ENCODE measurements around the gene TCF4. TPM values are rescaled to one million over a fixed set of nuclear protein-coding genes. Genes with fewer than 3 reads are reported as not detected.

TCF4 gene
- total RNA-seq, 1 experiment from 2014 or later, result 0.42 TPM

DNA sequence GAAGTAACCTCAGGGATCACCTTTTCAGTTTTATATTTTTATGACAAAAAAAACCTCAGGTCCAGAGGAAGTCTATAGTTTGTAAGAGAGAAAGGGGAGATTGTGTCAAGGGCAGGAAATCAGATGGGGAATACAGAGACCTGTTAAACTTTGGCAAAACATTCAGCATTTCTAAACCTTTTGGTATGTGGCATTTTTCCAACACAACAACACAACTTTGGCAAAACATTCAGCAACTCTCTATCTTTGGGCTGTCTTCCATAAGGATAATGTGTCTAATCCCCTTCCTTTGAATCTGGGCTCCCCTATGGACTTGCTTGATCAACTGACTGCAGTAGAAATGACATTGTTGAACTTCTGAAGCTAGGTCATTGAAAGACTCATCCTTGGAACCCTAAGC, 408.2 kb downstream of the TCF4 start:
- Histone ChIP-seq H3K79me2 (ENCODE audit: insufficient read depth, low read length) (no peaks in the 10 kb centered on the region), H3K27me3 (ENCODE audit: insufficient read depth, low read length) (no peaks in the 10 kb centered on the region), H3K4me2 (ENCODE audit: low read length) (no peak overlapping the region), H3K9me2 (ENCODE audit: insufficient read depth) (no peaks in the 10 kb centered on the region), H3K36me3 (ENCODE audit: control insufficient read depth in 1 of 2, insufficient read depth in 2 of 2, low read length in 2 of 2) (no peaks in the 10 kb centered on the region), H3K4me1 (ENCODE audit: control insufficient read depth in 1 of 2, insufficient read depth in 2 of 2, low read length in 2 of 2) (no peaks in the 10 kb centered on the region), H3K4me3 (replicated peaks in 1 of 2; ENCODE audit: low read depth in 1 of 2, low read length in 2 of 2) (no peak overlapping the region), H4K20me1 (ENCODE audit: insufficient read depth) (no peaks in the 10 kb centered on the region), H3K27ac (ENCODE audit: low read depth, low read length) (no peak overlapping the region), H2AFZ (ENCODE audit: low read depth, low read length, poor library complexity, severe bottlenecking) (no peak overlapping the region), H3K9ac (ENCODE audit: low read length) (no peak overlapping the region), H3K9me3 (ENCODE audit: control insufficient read depth in 1 of 2, insufficient read depth in 1 of 2, low read depth in 1 of 2, low read length in 2 of 2) (no peaks in the 10 kb centered on the region)
- CTCF ChIA-PET, result no interaction called here
- intact Hi-C loops (cut with micrococcal nuclease), result no loop called here
- POLR2A ChIA-PET, result no interaction called here
- ATAC-seq (no peak), DNase-seq (ENCODE audit: low read depth, low spot score) (no peak)
- BruUV-seq (replicated peaks), result no TSS peak
- TF ChIP-seq EGR1 (IDR thresholded peaks at IDR 0.05; ENCODE audit: low read depth), result no peak
- no peak for TF ChIP-seq YY1 (IDR thresholded peaks at IDR 0.05; ENCODE audit: extremely low read depth, insufficient replicate concordance, low read depth, low read length)
- RAD21 ChIA-PET (ENCODE audit: low non-redundant PET in 1 of 2, low total read pairs in 2 of 2, uncharacterized antibody in 2 of 2, unreplicated experiment in 2 of 2), result no interaction called here

- Histone ChIP-seq H3K4me3 (replicated peaks in 1 of 2; ENCODE audit: low read depth in 1 of 2, low read length in 2 of 2) (no peak overlapping the region), H3K27me3 (ENCODE audit: insufficient read depth, low read length) (no peaks in the 10 kb centered on the region), H3K27ac (ENCODE audit: low read depth, low read length) (no peak overlapping the region), H2AFZ (ENCODE audit: low read depth, low read length, poor library complexity, severe bottlenecking) (no peak overlapping the region), H3K36me3 (ENCODE audit: control insufficient read depth in 1 of 2, insufficient read depth in 2 of 2, low read length in 2 of 2) (no peaks in the 10 kb centered on the region), H3K79me2 (ENCODE audit: insufficient read depth, low read length) (no peaks in the 10 kb centered on the region), H4K20me1 (ENCODE audit: insufficient read depth) (no peaks in the 10 kb centered on the region), H3K9me2 (ENCODE audit: insufficient read depth) (no peaks in the 10 kb centered on the region), H3K4me2 (ENCODE audit: low read length) (no peak overlapping the region), H3K9me3 (ENCODE audit: control insufficient read depth in 1 of 2, insufficient read depth in 1 of 2, low read depth in 1 of 2, low read length in 2 of 2) (no peaks in the 10 kb centered on the region), H3K9ac (ENCODE audit: low read length) (no peak overlapping the region), H3K4me1 (ENCODE audit: control insufficient read depth in 1 of 2, insufficient read depth in 2 of 2, low read length in 2 of 2) (no peaks in the 10 kb centered on the region)
- intact Hi-C loops (cut with micrococcal nuclease), result no loop called here
- DNase-seq (ENCODE audit: low read depth, low spot score) (no peak), ATAC-seq (no peak)
- POLR2A ChIA-PET, result no interaction called here
- CTCF ChIA-PET, result no interaction called here
- RAD21 ChIA-PET (ENCODE audit: low non-redundant PET in 1 of 2, low total read pairs in 2 of 2, uncharacterized antibody in 2 of 2, unreplicated experiment in 2 of 2), result no interaction called here
- BruUV-seq (replicated peaks), result no TSS peak
- no peak for TF ChIP-seq EZH2phosphoT487 (IDR thresholded peaks at IDR 0.05; ENCODE audit: borderline replicate concordance)
- TF ChIP-seq YY1 (IDR thresholded peaks at IDR 0.05; ENCODE audit: extremely low read depth, insufficient replicate concordance, low read depth, low read length), result no peak
- no peak for TF ChIP-seq SP1 (IDR thresholded peaks at IDR 0.05; ENCODE audit: low read depth)
- TF ChIP-seq ELF1 (IDR thresholded peaks at IDR 0.05; ENCODE audit: borderline replicate concordance, low read depth), result no peak
- no peak for TF ChIP-seq FOSL1 (IDR thresholded peaks at IDR 0.05; ENCODE audit: low read depth)
- TF ChIP-seq ZNF274 (IDR thresholded peaks at IDR 0.05; ENCODE audit: low read depth, low read length), result no peak
- TF ChIP-seq POLR2AphosphoS5 (IDR thresholded peaks at IDR 0.05; ENCODE audit: low read depth, low read length), result no peak
- TF ChIP-seq ZBTB33 (IDR thresholded peaks at IDR 0.05; ENCODE audit: extremely low read depth, insufficient replicate concordance, low read length), result no peak
- TF ChIP-seq EGR1 (IDR thresholded peaks at IDR 0.05; ENCODE audit: low read depth), result no peak
- TF ChIP-seq ZFX (IDR thresholded peaks at IDR 0.05), result no peak
- no peak for TF ChIP-seq CBX3 (IDR thresholded peaks at IDR 0.05; ENCODE audit: low read depth)
- TF ChIP-seq REST (IDR thresholded peaks at IDR 0.05; ENCODE audit: low read depth), result no peak
- TF ChIP-seq, protein P1, sequence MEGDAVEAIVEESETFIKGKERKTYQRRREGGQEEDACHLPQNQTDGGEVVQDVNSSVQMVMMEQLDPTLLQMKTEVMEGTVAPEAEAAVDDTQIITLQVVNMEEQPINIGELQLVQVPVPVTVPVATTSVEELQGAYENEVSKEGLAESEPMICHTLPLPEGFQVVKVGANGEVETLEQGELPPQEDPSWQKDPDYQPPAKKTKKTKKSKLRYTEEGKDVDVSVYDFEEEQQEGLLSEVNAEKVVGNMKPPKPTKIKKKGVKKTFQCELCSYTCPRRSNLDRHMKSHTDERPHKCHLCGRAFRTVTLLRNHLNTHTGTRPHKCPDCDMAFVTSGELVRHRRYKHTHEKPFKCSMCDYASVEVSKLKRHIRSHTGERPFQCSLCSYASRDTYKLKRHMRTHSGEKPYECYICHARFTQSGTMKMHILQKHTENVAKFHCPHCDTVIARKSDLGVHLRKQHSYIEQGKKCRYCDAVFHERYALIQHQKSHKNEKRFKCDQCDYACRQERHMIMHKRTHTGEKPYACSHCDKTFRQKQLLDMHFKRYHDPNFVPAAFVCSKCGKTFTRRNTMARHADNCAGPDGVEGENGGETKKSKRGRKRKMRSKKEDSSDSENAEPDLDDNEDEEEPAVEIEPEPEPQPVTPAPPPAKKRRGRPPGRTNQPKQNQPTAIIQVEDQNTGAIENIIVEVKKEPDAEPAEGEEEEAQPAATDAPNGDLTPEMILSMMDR (IDR thresholded peaks at IDR 0.05 in 2 of 3, conservative IDR thresholded peaks at IDR 0.05 in 1 of 3; ENCODE audit: borderline replicate concordance in 1 of 3, insufficient read depth in 1 of 3, low read depth in 2 of 3, low read length in 2 of 3), result no peak
- TF ChIP-seq SRF (IDR thresholded peaks at IDR 0.05; ENCODE audit: low read depth), result no peak
Measured at GRCh38 chr18:55179425-55179824, 408.6 kb downstream of the TCF4 start.
